Left renal pelvis (tissue), 4 donors: ENCODE data around the gene POLR2E. TPM values are rescaled to one million over a fixed set of nuclear protein-coding genes. Genes with fewer than 3 reads are reported as not detected.

Source experiments
- polyA plus RNA-seq, 4 donors: library from polyadenylated mRNA; unstranded; fragments of 120-200 nt; gene quantifications; one replicate each; pipeline ENCODE4 v1.2.1, GENCODE V29; 2013; ENCODE audit not compliant: insufficient read length in 4 of 4

The POLR2E gene
- polyA plus RNA-seq, 4 donors: 106 to 154 (median 145) TPM

Other genes starting within 250 kb of the POLR2E start
- 1 to 10 TPM in 1 of 4 donors, under 1 TPM in 1, not detected in 2; 0.48 to 1.1 TPM for gene ELANE, start 243.1 kb downstream of the POLR2E start, polyA plus RNA-seq
- gene CFD, start 235.7 kb downstream of the POLR2E start, polyA plus RNA-seq: 10 to 100 TPM in 1 of 4 donors, 1 to 10 TPM in 3; 2.3 to 12.9 (median 3.6) TPM
- gene MED16, start 202.2 kb downstream of the POLR2E start, polyA plus RNA-seq: 10 to 100 TPM; 46.5 to 86.8 (median 53.7) TPM
- not detected for gene RNU6-9, start 201.9 kb downstream of the POLR2E start, polyA plus RNA-seq
- gene R3HDM4, start 182.2 kb downstream of the POLR2E start, polyA plus RNA-seq: 10 to 100 TPM; 39.3 to 61.2 (median 47.8) TPM
- gene KISS1R, start 178.0 kb downstream of the POLR2E start, polyA plus RNA-seq: under 1 TPM; 0.20 to 0.98 (median 0.40) TPM
- gene ARID3A, start 169.3 kb downstream of the POLR2E start, polyA plus RNA-seq: 10 to 100 TPM; 13.2 to 35.9 (median 19.1) TPM
- 10 to 100 TPM; 24.4 to 55.7 (median 38.7) TPM for gene WDR18, start 111.0 kb downstream of the POLR2E start, polyA plus RNA-seq
- 1 to 10 TPM in 1 of 4 donors, under 1 TPM in 3; 0.33 to 1.4 (median 0.69) TPM for gene GRIN3B, start 95.0 kb downstream of the POLR2E start, polyA plus RNA-seq
- gene TMEM259, start 74.3 kb downstream of the POLR2E start, polyA plus RNA-seq: 100 to 1,000 TPM in 1 of 4 donors, 10 to 100 TPM in 3; 88.4 to 138 (median 98.9) TPM
- not detected for gene RNU6-2, start 73.9 kb downstream of the POLR2E start, polyA plus RNA-seq
- 100 to 1,000 TPM; 171 to 188 (median 182) TPM for gene CNN2, start 68.8 kb downstream of the POLR2E start, polyA plus RNA-seq
- 10 to 100 TPM in 1 of 4 donors, 1 to 10 TPM in 3; 2.7 to 10.6 (median 7.7) TPM for gene ABCA7, start 55.3 kb downstream of the POLR2E start, polyA plus RNA-seq
- gene ARHGAP45, start 28.2 kb downstream of the POLR2E start, polyA plus RNA-seq: 10 to 100 TPM in 1 of 4 donors, 1 to 10 TPM in 3; 8.2 to 14.4 (median 8.9) TPM
- 100 to 1,000 TPM; 141 to 267 (median 234) TPM for gene GPX4, start 8.6 kb upstream of the POLR2E start, polyA plus RNA-seq
- gene SBNO2, start 78.9 kb upstream of the POLR2E start, polyA plus RNA-seq: 10 to 100 TPM; 10.6 to 21.1 (median 15.1) TPM
- 10 to 100 TPM; 44.9 to 65.2 (median 55.9) TPM for gene STK11, start 110.4 kb upstream of the POLR2E start, polyA plus RNA-seq
- gene CBARP, start 142.6 kb upstream of the POLR2E start, polyA plus RNA-seq: 1 to 10 TPM; 1.4 to 3.5 (median 1.9) TPM
- 100 to 1,000 TPM in 1 of 4 donors, 10 to 100 TPM in 3; 56.5 to 155 (median 92.1) TPM for gene ATP5F1D, start 146.4 kb upstream of the POLR2E start, polyA plus RNA-seq
- gene MIDN, start 153.2 kb upstream of the POLR2E start, polyA plus RNA-seq: 10 to 100 TPM; 45.4 to 73.1 (median 48.0) TPM
- 100 to 1,000 TPM; 704 to 940 (median 807) TPM for gene CIRBP, start 174.0 kb upstream of the POLR2E start, polyA plus RNA-seq
- 10 to 100 TPM; 13.3 to 29.7 (median 15.8) TPM for gene FAM174C, start 180.2 kb upstream of the POLR2E start, polyA plus RNA-seq
- gene EFNA2, start 190.5 kb upstream of the POLR2E start, polyA plus RNA-seq: 1 to 10 TPM; 1.8 to 4.6 (median 3.1) TPM